ENCODE results near the gene WDR33. TPM values are rescaled to one million over a fixed set of nuclear protein-coding genes. Genes with fewer than 3 reads are reported as not detected.
A peak's percentile ranks its signal among the peaks of the same experiment; 100 is the strongest.

Gene WDR33
- total RNA-seq, 1 donor from 2014 or later, result 27.0 TPM

DNA sequence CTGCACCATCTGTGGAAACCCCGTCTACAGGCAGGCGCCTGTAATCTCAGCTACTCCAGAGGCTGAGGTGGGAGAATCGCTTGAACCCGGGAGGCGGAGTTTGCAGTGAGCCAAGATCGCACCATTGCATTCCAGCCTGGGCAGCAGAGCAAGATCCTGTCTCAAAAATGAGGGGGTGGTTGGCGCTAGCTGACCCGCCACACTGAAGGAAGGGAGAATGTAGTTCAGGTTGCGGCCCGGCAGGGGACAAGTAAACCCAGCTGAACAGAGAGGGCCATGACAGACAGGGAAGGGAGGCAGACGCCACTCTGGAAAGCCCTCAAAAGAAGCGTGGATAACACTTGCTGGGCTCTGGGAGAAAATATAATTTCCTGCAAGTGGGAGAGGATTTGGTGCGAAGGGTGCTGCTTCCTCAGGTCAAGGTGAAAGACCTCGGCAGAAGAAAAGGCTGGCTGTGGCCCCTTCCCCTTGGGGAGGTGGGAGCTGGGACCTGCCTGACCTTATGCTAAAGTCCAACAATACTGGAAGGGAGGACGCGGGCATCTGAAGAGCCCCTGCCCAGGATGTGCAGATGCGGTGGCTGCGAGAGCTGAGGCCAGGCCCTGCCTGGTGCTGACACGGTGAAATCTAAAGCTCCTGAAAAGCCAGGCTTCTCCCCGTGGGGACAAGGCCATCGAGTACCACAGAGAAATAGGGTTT lies 113.3 kb downstream of the WDR33 start:
- DNase-seq (ENCODE audit: low read depth, low spot score), result no peak

DNA sequence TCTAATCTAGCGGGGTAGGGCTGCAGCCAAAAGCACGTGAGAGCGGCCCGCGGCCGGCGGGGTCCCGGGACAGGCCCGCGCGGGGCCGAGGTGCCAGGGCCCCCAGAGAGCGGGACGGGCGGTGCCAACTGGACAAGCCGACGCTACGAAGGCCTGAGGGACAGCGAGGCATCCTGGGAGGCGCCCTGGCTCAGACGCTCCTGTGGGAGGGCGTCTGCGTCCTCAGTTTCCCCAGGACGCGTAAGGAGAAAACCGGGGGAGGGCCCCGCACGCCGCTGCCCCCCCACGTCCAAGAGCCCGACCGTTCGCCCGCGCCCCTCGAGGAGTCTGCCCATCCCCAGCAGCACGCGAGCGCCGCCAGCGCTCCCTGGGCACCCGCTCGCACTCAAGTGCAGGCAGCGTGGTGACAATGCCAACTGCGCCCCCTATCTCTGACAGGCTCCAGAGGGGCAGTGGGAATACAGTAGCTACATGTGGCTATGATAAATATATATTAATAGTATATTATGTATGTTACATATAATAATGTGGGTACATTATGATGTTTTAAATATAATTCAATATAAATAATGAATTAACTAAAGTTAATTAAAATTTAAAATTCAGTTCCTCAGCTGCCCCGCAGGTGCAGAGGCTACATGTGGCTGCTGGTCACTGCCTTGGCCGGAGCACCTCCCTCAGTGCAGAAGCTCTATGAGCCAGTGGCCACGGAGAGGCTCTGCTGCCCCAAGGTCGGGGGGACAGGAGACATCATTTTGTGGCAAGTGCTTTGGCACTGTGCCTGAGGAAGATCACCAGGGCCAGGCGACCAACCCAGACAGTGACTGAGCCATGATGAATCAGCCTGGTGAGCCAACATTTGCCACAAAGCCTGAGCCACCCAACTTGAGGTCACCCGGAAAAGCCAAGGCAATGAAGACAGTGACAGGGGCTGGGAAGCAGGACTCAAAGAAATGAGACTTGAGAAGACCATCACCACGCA lies 115.2 kb downstream of the WDR33 start:
- DNase-seq (ENCODE audit: low read depth, low spot score), result peak; percentile 46

DNA sequence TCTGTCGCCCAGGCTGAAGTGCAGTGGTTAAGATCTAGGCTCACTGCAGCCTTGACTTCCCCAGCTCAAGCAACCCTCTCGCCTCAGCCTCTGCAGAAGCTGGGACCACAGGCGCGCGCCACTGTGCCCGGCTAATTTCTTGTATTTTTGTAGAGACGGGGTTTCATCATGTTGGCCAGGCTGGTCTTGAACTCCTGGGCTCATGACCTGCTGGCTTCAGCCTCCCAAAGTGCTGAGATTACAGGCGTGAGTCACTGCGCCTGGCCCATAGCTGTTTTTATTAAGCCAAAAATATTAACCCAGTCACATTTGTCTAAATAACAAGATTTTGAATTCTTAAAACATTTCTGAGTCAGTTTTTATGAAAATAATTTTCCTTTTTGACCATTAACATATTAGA lies 116.0 kb downstream of the WDR33 start:
- DNase-seq (ENCODE audit: low read depth, low spot score), result no peak

DNA sequence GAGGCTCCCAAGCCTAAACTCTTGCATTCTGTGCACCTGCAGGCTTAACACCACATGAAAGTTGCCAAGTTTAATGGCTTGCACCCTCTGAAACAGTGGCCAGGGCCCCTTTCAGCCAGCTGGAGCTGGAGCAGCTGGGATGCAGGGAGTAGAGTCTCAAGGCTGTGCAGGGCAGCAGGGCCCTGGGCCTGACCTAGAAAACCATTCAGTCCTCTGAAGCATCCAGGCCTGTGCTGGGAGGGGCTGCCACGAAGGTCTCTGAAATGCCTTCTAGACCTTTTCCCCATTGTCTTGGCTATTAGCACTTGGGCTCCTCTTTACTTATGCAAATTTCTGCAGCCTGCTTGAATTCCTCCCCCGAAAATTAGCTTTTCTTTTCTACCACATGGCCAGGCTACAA lies 120.3 kb downstream of the WDR33 start:
- DNase-seq (ENCODE audit: low read depth, low spot score), result no peak

DNA sequence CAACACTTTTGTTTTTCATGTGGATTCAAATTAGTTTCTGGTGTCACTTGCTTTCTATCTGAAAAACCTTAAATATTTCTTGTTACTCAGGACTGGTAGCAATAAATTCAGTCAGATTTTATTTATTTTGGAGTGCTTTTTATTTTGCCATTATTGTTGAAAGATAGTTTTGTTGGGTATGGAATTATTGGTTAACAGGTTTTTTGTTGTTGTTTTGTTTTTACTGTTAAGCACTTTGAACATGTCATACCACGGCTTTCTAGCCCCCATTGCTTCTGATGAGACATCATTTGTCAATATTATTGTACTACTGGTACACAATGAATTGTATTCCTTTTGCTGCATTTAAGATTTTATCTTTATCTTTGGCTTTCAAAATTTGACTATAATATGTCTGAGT lies 122.6 kb downstream of the WDR33 start:
- no peak for DNase-seq (ENCODE audit: low read depth, low spot score)

DNA sequence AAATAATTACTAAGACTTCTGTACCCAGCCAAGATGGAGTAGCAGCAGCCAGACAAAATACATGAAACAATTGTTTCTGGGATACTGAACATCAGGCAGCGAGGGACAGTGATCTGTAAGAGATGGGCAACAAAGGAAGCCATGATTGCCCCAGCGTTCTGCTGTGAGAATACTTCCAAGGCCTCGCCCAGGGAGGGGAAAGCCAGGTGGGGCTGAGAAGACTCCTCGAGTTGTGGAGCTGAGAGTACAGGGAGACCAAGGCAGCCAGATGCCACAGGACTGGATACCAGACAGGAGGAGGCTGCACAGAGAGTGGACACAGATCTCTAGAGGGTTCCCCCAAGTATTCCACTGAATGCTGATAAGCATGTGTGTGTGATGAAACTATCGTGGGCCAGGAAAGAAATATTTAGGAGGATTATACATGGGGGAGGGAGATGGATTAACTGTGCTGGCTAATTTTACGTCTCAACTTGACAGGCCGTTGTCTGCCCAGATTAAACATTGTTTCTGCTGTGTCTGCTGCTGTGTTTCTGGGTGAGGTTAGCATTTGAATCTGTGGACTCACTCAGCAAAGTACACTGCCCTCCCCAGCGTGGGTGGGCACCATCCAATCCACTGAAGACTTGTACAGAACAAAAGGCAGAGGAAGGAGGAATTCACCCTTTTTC lies 125.4 kb downstream of the WDR33 start:
- DNase-seq (ENCODE audit: low read depth, low spot score), result no peak

DNA sequence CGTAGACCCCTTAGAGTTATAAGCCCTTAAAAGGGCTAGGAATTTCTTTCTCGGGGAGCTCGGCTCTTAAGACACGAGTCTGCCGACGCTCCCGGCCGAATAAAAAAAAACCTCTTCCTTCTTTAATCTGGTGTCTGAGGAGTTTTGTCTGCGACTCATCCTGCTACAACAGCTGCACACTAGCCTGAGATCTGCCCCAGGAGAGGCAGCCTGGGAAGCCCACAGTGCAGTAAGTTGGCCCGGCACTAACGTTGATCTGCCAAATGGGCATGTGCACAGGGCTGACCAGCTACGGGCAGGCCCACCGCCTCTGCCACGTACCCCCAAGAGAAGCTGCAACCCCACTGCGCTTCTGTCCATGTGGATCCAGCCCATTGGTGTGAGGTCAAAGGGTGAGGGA lies 127.2 kb downstream of the WDR33 start:
- no peak for DNase-seq (ENCODE audit: low read depth, low spot score)

DNA sequence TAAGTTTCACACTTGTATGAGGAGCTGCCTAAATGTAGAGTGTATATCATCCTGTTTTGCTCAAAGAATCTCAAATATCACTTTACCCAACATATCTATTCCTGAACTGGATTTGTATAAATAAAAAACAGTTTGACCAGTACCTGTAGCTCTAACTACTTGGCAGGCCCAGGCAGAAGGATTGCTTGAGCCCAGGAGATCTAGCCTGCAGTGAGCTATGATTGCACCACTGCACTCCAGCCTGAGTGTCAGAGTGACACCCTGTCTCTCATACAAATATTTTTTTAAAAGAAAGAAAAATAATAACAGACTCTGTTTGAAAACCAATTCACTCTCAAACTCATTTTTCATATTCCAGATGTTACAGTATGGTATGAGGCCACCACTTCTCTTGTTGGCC lies 127.9 kb downstream of the WDR33 start:
- no peak for DNase-seq (ENCODE audit: low read depth, low spot score)

DNA sequence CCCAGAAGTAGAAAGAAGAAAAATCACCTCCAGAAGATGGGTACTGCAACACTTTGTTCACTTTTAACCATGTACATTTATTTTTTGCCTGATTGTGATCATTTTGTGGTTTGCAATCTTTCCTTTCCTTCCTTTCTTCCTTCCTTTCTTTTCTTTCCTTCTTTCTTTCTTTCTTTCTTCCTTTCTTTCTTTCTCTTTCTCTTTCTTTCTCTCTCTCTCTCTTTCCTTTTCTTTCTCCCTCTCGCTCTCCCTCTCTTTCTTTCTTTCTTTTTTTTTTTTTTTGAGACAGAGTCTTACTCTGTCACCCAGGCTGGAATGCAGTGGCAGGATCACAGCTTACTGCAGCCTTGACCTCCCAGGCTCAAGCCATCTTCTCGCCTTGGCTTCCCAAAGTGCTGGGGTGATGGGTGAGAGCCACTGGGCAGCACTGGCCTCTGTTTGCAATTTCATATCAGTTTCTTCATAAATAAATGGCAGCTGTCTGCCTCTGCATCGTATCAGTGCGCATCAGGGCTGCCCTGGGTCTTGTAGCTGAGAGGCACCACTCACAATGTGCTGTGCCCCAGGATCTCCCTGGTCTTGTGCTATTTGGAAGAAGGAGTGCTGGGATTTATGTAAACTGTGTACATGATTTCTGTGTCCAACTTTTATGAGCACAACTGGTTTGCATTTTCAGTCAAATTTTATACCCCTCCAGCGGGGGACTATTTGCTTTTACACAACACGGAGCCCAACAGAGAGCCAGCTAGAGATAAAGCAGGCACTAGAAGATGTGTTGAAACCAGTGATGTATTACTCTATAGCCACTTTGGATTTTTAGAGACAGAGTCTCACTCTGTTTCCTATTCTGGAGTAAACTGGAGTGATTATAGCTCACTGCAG lies 128.8 kb downstream of the WDR33 start:
- no peak for DNase-seq (ENCODE audit: low read depth, low spot score)

DNA sequence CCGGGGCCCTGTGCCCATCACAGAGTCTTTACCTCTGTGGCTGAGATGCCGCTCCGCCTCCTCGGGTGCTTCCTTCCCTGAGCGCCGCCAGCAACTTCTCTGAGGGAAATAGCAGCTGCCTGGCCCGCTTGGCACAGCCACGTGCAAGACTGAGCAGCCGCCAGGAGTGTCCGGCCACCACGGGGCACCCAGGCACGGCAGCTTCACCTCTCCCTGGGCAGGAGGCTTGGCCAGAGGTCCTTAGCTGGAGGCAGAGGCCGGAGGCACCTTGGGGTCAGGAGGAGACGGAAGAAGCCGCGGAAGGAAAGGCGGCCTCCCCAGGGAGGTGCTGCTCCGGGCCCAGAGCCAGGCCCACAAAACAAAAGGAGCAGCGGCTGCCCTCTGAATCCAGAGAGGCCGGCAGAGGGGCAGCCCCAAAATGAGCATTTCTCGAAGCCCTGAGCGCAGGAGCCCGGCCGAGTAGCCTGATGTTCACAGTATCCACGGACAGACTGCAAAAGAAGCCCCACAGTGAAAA lies 129.6 kb downstream of the WDR33 start:
- no peak for DNase-seq (ENCODE audit: low read depth, low spot score)

DNA sequence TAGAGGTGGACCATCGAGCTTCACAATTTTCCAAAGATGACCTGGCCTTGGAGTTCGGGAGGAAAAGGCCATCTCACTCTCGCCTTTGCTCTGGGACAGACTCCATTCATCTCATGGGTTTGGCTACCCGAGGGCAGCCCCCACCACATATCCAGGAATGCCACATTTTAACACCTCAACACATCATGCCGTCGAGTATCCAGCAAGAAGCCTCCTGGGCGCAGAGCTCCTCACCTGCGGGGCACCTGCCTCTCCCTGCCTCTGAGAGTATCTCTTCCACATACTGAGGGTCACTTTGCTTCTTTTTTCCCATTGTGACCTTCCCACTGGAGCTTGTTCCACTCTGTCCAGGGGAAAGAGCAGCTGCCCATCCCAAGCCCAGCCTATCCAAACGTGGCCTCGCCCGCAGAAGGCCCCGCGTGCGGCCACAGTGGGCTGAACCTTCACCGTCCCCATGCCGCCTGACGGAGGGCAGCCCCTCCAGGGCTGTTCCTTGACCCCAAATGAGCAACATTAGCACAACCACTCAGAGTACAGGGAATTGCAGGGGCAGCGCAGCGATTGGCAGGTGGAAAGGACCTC lies 130.2 kb downstream of the WDR33 start:
- no peak for DNase-seq (ENCODE audit: low read depth, low spot score)

DNA sequence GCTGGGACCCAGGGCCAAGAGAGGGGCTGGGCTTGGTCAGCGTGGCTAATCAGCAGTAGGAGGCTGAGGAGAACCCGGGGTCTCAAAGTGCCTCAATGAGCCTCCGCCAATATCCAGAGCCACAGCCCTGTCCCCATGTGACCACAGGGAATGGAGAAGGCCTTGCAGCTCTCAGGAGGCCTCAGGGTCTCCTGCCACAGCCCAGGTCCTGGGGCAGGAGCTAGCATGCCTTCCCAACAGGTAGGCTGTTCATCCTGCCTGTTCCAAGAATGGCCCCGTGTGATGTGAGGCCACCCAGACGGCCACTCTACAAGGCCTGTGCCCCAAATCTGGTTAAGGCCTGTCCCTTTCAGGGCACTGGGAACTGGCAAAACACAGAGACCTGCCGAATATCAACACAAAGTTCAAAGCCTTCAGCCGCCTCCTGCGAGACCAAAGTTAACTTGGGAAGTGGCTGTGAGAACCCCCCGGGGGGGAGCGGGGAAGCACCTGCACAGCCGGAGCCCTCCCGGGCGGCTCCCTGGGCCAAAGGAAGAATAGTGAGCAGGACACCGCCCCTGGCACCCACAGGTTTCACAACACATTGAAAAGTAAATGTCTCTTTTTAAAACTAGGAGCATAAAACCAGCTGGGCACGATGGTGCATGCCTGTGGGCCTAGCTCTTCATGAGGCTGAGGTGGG lies 131.2 kb downstream of the WDR33 start:
- DNase-seq (ENCODE audit: low read depth, low spot score), result no peak

DNA sequence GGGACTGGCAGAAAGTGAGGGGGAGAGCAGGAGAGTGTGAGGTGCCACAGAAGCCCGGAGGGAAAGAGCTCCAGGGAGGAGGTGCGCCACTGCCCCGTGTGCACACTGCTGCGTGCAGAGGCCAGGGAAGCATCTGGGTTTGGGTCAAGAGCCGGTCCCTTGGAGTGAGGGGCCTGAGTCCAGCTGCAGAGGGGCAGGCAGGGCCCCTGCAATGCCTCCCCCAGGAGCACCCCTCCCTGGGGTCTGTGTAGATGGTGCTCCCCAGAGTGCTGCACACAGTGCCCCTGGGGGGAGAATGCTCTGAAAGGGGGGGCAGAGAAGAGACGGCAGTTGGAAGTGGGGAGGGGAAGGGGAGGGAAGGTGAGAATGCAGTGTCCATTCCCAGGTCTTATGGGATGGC lies 132.0 kb downstream of the WDR33 start:
- no peak for DNase-seq (ENCODE audit: low read depth, low spot score)

DNA sequence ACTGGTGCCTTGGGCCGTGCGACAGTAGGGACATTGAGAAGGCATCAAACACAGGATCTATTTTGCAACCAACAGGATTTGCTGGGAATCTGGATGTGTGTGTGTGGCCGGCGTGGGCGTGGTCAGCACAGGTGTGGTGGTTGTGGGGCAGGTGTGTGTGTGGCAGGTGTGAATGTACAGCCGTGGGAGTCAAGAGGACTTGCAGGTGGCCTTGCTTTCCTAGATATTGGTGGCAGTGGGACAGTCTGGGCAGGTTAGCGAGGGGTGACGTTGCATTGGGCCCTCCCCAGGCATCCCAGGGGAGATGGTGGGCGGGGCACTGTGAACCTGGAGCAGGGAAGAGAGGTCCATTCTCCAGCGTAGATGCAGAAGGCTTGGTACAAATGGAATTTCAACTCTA lies 132.4 kb downstream of the WDR33 start:
- DNase-seq (ENCODE audit: low read depth, low spot score), result no peak

DNA sequence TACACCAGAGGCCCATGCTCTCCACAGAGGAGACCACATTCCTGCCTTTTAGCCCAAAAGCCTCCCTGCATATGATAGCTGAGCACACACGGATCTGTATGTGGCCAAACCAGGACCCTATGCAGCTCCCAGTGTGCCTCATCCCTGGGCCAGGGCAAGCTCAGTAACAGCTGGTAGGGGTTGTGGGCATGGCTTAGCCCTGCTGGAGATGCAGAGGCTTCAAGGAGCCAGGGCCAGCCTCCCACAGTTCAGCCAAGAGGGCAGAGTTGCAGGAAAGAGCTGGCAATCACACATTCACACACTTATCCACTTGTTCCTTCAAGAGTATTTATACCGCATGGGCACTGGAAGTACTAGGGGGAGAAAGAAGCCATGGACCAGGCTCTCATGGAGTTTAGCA lies 134.1 kb downstream of the WDR33 start:
- no peak for DNase-seq (ENCODE audit: low read depth, low spot score)

DNA sequence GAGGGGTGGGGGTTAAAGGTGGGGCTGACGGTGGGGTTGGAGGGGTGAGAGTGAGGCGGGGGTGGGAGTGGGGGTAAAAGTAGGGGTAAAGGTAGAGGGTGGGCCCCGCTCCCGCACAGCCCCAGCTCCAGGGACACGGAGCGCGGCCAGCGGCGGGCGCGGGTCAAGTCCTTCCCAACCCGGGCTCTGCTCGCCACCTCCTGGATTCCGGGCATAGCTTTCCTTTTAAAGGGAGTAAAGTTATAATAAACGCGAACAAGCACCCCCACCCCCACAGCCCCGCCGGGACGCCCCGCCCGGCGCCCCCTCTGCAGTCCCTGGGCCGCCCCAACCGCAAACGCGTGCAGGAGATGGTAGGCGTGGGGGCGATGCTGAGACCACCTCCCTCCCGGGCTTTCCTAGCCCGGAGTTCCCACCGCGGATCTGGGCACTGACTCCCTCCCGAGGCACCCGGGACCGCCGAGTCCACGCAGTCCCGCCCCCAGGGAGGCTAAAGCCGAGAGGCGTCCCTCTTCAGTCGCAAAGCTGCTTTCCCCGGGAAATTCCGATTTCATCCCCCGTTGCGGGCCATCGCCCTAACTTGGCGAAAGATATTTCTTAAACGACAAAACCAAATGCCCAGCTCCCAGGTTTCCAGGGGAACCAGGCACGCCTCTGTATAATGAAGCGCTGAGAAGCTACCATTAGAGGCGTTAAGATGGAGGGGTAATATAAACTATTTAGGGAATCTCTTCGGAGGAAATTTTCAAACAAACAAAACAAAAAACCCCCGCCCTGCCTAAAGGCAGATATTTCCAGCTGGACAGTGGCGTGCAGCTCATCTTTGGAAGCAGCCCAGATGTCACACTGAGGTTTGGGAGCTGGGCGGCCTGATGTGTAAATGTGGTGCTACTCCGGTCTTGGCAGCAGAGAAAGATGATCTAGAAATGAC lies 135.4 kb downstream of the WDR33 start, which contains the start of gene LIMS2:
Gene LIMS2 (minus strand): TSS at position 200 of the 931 bp plus-strand sequence. CDS start 506 bp downstream, outside the sequence.
- DNase-seq (ENCODE audit: low read depth, low spot score), result no peak

DNA sequence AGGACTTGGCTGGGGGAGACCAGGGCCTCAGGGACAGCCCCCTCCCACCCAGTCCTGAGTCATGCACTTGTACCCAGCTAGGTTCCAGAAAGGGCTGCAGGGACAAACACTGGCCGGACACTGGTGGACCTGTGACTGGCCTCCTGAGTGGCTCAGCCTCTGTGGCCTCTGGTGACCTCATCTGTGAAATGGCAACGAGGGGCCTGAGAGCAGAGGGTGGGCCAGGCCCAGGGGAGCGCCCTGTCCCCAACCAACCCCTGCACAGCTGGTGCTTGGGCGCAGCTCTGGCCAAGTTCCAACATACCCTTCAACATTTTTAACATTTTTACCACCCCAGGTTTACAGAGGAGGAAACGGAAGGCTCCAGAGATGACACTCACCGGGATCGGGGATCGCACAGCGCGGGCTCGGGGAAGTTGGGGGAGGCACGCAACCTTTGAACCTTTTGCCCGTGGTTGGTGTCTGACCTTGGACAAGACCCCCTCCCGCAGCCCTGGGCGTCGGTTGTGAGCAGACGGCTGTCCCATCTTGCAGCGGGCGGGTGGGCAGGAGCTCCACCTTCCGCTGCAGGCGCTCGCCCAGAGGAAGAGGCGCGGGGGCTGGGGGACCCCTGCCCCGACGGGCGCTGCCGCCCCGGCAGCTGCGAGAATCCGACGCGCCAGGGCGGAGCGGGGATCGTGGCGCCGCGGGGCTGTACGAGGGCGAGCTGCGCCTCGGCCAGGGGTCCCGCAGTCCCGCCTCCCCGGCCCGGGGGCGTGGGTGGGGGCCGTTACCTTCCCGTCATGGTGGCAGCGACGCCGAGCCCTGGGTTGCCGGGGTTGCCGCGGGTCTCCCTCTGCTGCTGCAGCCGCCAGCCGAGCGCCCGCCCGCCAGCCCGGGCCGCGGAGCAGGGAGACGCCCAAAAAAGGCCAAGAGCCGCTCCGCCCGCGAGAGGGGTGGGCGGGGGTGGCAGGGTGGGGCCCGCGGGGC lies 136.4 kb downstream of the WDR33 start:
- no peak for DNase-seq (ENCODE audit: low read depth, low spot score)
